ENCODE data around the gene ERICH2.

Gene ERICH2

GRCh38 chr2:170830166-170830565 lies 60.0 kb downstream of the ERICH2 start:
- Mint-ChIP-seq H3K27ac (no peak overlapping the region), H3K9me3 (no peaks in the 10 kb centered on the region), H3K36me3 (ENCODE audit: low read depth) (no peaks in the 10 kb centered on the region), H3K4me3 (no peak overlapping the region), H3K27me3 (peaks cover 57% of the 10 kb centered on the region), H3K4me1 (ENCODE audit: low read depth) (no peaks in the 10 kb centered on the region)

- no peaks in the 10 kb centered on the region for H3K4me1 Mint-ChIP-seq (ENCODE audit: low read depth)
- no peaks in the 10 kb centered on the region for H3K36me3 Mint-ChIP-seq (ENCODE audit: low read depth)
- peaks cover 53% of the 10 kb centered on the region for H3K27me3 Mint-ChIP-seq
- H3K9me3 Mint-ChIP-seq: no peaks in the 10 kb centered on the region
- no peak overlapping the region for H3K4me3 Mint-ChIP-seq
- no peak overlapping the region for H3K27ac Mint-ChIP-seq
Observed at GRCh38 chr2:170831115-170831514, 60.9 kb downstream of the ERICH2 start.

- no peak overlapping the region for H3K4me3 Mint-ChIP-seq
- H3K27me3 Mint-ChIP-seq: peaks cover 32% of the 10 kb centered on the region
- H3K9me3 Mint-ChIP-seq: no peaks in the 10 kb centered on the region
- no peaks in the 10 kb centered on the region for H3K4me1 Mint-ChIP-seq (ENCODE audit: low read depth)
- H3K36me3 Mint-ChIP-seq (ENCODE audit: low read depth): no peaks in the 10 kb centered on the region
- no peak overlapping the region for H3K27ac Mint-ChIP-seq
Observed at GRCh38 chr2:170836027-170836426, 65.8 kb downstream of the ERICH2 start.

- peaks cover 22% of the 10 kb centered on the region for H3K27me3 Mint-ChIP-seq
- no peaks in the 10 kb centered on the region for H3K9me3 Mint-ChIP-seq
- no peak overlapping the region for H3K4me3 Mint-ChIP-seq
- H3K27ac Mint-ChIP-seq: no peak overlapping the region
- peaks cover 28% of the 10 kb centered on the region for H3K4me1 Mint-ChIP-seq (ENCODE audit: low read depth)
- no peaks in the 10 kb centered on the region for H3K36me3 Mint-ChIP-seq (ENCODE audit: low read depth)
Observed at GRCh38 chr2:170840717-170841210, 70.6 kb downstream of the ERICH2 start.

- H3K9me3 Mint-ChIP-seq: no peaks in the 10 kb centered on the region
- no peaks in the 10 kb centered on the region for H3K36me3 Mint-ChIP-seq (ENCODE audit: low read depth)
- peaks cover 30% of the 10 kb centered on the region for H3K4me1 Mint-ChIP-seq (ENCODE audit: low read depth)
- peak overlapping the region; percentile 9 for H3K27ac Mint-ChIP-seq
- peaks cover 24% of the 10 kb centered on the region for H3K27me3 Mint-ChIP-seq
- no peak overlapping the region for H3K4me3 Mint-ChIP-seq
Observed at GRCh38 chr2:170842785-170843184, 72.6 kb downstream of the ERICH2 start.

- peaks cover 18% of the 10 kb centered on the region for H3K27me3 Mint-ChIP-seq
- H3K27ac Mint-ChIP-seq: peak overlapping the region; percentile 71
- no peaks in the 10 kb centered on the region for H3K9me3 Mint-ChIP-seq
- no peaks in the 10 kb centered on the region for H3K36me3 Mint-ChIP-seq (ENCODE audit: low read depth)
- H3K4me3 Mint-ChIP-seq: peak overlapping the region; percentile 44
- H3K4me1 Mint-ChIP-seq (ENCODE audit: low read depth): peaks cover 30% of the 10 kb centered on the region
Observed at GRCh38 chr2:170843656-170844055, 73.5 kb downstream of the ERICH2 start.

GRCh38 chr2:170845343-170845742 lies 75.2 kb downstream of the ERICH2 start:
- no peaks in the 10 kb centered on the region for H3K9me3 Mint-ChIP-seq
- no peaks in the 10 kb centered on the region for H3K36me3 Mint-ChIP-seq (ENCODE audit: low read depth)
- H3K4me1 Mint-ChIP-seq (ENCODE audit: low read depth): peaks cover 30% of the 10 kb centered on the region
- peaks cover 12% of the 10 kb centered on the region for H3K27me3 Mint-ChIP-seq
- no peak overlapping the region for H3K27ac Mint-ChIP-seq
- no peak overlapping the region for H3K4me3 Mint-ChIP-seq

- no peaks in the 10 kb centered on the region for H3K36me3 Mint-ChIP-seq (ENCODE audit: low read depth)
- H3K27me3 Mint-ChIP-seq: peaks cover 12% of the 10 kb centered on the region
- H3K27ac Mint-ChIP-seq: no peak overlapping the region
- no peak overlapping the region for H3K4me3 Mint-ChIP-seq
- no peaks in the 10 kb centered on the region for H3K9me3 Mint-ChIP-seq
- peaks cover 30% of the 10 kb centered on the region for H3K4me1 Mint-ChIP-seq (ENCODE audit: low read depth)
Observed at GRCh38 chr2:170846314-170846713, 76.1 kb downstream of the ERICH2 start.

- Mint-ChIP-seq H3K4me3 (no peak overlapping the region), H3K27me3 (peaks cover 9% of the 10 kb centered on the region), H3K9me3 (no peaks in the 10 kb centered on the region), H3K4me1 (ENCODE audit: low read depth) (peaks cover 28% of the 10 kb centered on the region), H3K36me3 (ENCODE audit: low read depth) (no peaks in the 10 kb centered on the region), H3K27ac (no peak overlapping the region)
Observed at GRCh38 chr2:170847716-170848115, 77.5 kb downstream of the ERICH2 start.

Data from stimulated activated naive CD8-positive, alpha-beta T cell treated with anti-CD3 and anti-CD28 coated beads, Interleukin-15, Interleukin-2, amounts not matched to agents 100 ng/mL and 50 ng/mL, for 24 hours (primary cell).